Right forelimb (tissue), 1 donor: ENCODE results near the gene TPO.
"Not testable (repeated sequence)": the region's sequence is repeated elsewhere in the genome, so short reads cannot be mapped to it uniquely, and the experiment has no call there.

Source experiments
- DNase-seq: peaks from one replicate; pipeline ENCODE4 v3.0.0-alpha.2; 2018

Gene TPO

DNA sequence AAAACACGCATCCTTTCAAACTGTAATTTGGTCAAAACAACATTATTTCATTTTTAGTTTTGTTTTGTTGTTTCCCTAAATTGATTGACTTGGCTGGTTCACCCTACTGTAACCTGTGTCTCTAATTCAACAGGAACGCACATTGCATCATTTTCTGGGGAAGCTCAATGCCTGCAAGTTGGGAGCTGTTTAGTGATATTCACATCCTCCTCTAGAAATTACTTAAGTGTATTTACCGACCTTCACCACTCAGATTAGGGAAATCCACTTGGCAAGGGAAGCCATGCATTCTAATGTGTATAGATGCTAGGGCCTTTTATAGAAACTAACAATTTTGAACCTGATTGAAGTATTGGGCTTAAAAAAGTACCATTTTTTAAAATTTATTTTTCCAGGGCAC lies 7.3 kb upstream of the TPO start:
- DNase-seq = no peak

- DNase-seq = no peak
Observed at GRCh38 chr2:1406434-1406833, 6.8 kb upstream of the TPO start.

GRCh38 chr2:1407950-1408675 lies 5.2 kb upstream of the TPO start:
- DNase-seq = no peak

GRCh38 chr2:1414121-1414520 lies 858 bp downstream of the TPO start:
- no peak for DNase-seq

GRCh38 chr2:1414901-1415300 lies 1.6 kb downstream of the TPO start:
- DNase-seq = not testable (repeated sequence)

GRCh38 chr2:1415501-1415900 lies 2.2 kb downstream of the TPO start:
- DNase-seq = no peak

DNA sequence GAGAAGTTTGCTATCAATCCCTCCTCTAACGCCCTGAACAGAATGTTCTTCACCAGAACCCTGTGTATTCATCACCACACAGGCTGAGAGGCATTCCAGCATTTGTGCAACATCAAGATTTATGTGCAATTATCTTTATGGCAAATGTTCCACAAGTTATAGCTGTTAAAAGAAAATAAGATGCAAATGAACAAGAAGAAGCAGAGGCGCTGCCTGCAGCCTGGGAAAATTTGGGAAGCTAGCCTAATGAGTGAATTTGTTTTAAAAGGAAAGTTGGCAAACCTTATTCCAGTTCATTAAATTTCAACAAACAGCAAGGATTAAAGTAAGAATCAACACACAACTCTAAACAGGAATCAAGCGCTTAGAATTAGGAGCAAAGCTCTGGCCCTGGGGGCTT lies 5.3 kb downstream of the TPO start:
- DNase-seq = no peak

- DNase-seq = no peak
Observed at GRCh38 chr2:1420746-1421480, 7.7 kb downstream of the TPO start.

GRCh38 chr2:1421731-1422130 lies 8.5 kb downstream of the TPO start:
- no peak for DNase-seq

DNA sequence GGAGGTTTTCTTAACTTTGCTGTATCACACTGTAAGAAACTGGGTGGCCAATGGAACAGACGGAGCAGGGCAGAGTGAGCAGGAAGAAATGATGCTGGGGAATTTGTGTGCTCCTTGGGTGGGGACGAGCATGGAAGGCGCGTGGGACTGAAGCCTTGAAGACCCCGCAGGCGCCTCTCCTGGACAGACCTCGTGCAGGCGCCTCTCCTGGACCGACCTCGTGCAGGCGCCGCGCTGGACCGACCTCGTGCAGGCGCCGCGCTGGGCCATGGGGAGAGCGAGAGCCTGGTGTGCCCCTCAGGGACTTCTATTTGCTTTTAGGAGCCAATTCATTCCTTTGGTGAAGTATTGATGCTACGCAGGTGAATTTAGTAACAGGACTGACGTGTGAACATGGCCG lies 8.9 kb downstream of the TPO start:
- no peak for DNase-seq

DNA sequence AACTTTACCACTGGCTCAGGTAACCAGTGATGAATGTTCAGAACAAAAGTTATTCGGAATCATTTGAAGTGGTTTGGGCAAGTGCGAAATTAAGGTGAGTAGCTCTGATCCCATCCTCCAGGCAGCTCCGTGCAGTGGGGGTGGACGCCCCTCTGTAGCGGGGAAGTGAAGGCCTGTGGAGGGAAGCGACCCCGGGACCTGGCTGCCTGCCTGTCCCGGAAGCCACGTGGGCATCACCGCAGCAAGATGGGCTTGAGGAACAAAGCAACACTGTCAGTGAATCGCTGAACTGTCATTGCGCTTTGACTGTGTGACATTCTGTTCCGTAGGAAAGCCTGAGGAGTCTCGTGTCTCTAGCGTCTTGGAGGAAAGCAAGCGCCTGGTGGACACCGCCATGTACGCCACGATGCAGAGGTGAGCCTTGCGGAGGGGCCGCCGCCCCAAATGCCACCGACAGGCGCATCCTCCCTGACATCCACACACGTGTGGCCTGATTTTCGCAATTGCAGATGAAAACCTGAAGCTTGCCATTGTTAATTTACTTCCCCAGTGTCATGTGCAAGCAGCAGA lies 9.5 kb downstream of the TPO start:
- no peak for DNase-seq

DNA sequence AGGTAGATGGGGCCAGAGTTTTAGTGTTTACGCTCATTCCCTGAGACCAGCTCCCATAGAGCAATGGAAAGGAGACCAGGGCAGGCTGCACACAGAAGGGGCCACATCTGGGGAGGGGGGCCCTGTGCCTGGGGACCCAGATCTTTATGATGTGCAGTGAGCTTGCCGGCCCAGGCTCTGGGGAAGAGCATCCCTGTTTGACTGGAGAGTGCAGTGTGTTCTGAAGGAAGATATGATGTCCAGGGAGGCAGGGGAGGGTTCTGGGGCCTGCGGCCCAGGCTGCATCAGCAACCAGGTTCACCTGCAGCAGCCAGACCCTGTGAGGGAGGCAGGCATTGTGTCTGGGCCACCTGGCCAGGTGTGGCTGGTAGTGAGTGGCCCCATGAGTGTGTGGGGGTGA lies 13.8 kb downstream of the TPO start:
- DNase-seq = no peak

DNA sequence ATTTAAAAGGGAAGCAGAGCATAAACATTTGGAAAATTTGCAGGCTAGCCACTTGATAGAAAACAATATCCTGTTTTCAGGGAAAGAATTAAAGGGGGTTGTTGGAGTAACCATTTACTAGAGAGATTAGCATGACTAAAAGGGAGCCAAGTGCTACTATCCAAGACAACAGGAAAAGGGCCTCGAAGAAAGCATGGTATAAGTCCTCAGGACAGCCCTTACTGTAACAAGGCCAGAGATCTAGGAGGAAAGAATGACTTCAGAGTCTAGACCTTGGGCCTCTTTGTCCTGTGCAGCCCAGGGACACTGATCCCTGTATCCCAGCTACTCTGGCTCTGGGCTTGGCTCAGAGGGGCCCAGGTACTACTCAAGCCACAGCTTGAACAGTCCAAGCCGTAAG lies 16.6 kb downstream of the TPO start:
- DNase-seq = no peak

- DNase-seq = no peak
Observed at GRCh38 chr2:1430491-1430890, 17.2 kb downstream of the TPO start.

- DNase-seq = no peak
Observed at GRCh38 chr2:1431886-1432400, 18.7 kb downstream of the TPO start.

- no peak for DNase-seq
Observed at GRCh38 chr2:1432726-1433125, 19.5 kb downstream of the TPO start.

- no peak for DNase-seq
Observed at GRCh38 chr2:1436369-1436768, 23.1 kb downstream of the TPO start.

DNA sequence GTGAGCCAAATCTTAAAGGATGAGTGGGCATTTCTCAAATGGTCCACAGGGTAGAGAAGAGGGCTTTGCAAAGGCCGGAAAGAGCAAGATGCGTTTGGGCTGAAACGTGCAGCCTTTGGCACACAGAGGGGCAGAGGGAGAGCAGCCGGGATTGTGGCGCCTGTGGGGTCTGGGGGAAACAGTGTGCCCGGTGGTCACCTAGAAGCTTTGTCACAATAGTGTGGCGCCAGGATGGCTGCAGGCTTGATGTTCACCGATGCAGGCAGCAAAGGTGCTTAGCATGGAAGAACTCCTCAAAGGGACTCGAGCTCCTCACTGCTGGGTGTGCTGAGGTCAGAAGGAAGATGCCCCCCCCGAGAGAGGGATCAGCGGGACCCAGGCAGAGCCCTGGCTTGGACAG lies 23.8 kb downstream of the TPO start:
- no peak for DNase-seq

GRCh38 chr2:1437537-1437936 lies 24.3 kb downstream of the TPO start:
- no peak for DNase-seq

DNA sequence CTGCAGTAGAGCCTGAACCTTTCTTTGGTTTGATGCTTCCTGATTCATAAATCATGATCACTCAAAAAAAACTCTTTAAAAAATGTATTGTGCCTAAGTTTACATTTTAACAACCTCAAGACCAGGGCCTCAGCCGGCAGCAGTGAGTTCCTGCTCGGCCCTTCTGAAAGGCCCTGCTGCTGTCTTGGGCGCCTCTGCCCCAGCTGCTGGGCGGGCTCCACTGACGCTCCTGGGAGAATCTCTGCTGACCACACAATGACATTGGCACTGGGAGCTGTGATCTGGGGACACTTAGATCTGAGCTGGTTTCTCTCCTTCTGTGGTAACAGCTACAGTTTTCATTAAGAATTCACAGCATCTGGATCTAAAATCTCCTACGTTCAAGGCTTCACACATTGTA lies 25.7 kb downstream of the TPO start:
- no peak for DNase-seq

DNA sequence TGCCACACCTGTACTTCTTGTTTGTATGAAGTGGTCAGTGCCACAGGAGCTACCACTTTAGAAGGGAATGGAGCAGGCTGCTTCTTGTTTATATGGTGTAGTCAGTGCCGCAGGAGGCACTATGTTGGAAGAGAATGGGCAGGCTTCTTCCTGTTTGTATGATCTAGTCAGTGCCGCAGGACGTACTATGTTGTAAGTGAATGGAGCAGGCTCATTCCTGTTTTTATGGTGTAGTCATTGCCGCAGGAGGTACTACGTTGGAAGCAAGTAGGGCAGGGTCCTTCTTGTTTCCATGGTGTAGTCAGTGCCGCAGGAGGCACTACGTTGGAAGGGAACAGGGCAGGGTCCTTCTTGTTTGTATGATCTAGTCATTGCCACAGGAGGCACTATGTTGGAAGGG lies 27.3 kb downstream of the TPO start:
- no peak for DNase-seq

- no peak for DNase-seq
Observed at GRCh38 chr2:1446301-1446700, 33.0 kb downstream of the TPO start.

DNA sequence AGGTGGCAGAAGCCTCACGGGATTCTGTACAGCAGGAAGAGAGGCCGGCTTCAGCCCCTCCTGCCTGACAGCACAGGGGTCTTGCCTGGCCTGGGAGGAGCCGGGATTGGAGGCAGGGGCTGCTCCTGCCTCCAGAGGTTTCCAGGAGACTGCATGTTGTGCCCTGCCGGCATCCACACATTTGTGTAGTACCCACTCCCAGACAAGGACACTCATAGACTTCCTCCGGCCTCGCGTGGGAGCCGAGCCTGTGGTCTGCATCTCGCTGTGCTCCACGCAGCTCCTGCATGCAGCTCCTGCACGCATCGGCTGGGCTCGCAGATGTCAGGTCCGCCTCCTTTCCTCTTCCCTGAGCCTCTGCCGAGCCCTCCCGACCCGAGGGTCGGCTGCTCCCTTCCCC lies 34.7 kb downstream of the TPO start:
- DNase-seq = no peak

- DNase-seq = no peak
Observed at GRCh38 chr2:1450915-1451314, 37.7 kb downstream of the TPO start.
